GM12878 (cell line): ENCODE data around the gene SUMF1. TPM values are rescaled to one million over a fixed set of nuclear protein-coding genes. Genes with fewer than 3 reads are reported as not detected.

Experiments used
- ATAC-seq: fragments of 200-7000 bp; cut with Tn5 transposase; 3 replicates; pipeline ENCODE4 v1.9.1; 2020; ENCODE audit warnings: mild to moderate bottlenecking, moderate library complexity
- BruUV-seq: library from RNA; stranded (reverse); fragments of 400-500 nt; replicated peaks from 2 replicates; lab custom pipeline; 2021; lab: Mats Ljungman, UMichigan
- CTCF ChIA-PET: fragments of 300-600 bp; sonication (Branson Sonifier 250); formaldehyde crosslinking; extraction: SDS; loops from one replicate; lab custom pipeline; 2021; ENCODE audit warnings: inconsistent platforms; lab: Yijun Ruan, JAX
- POLR2A ChIA-PET: fragments of 350-600 bp; formaldehyde crosslinking; extraction: SDS; loops from one replicate; lab custom pipeline; 2021; ENCODE audit warnings: inconsistent platforms; lab: Charles Lee
- RAD21 ChIA-PET: fragments of 300-600 bp; sonication (Branson Sonifier 250); formaldehyde crosslinking; loops from one replicate; lab custom pipeline; 2023; ENCODE audit warnings: antibody characterized with exemption; ENCODE audit not compliant: unreplicated experiment; lab: Charles Lee
- SMC1A ChIA-PET: fragments of 300-600 bp; sonication (Branson Sonifier 250); formaldehyde crosslinking; loops from one replicate; lab custom pipeline; 2023; ENCODE audit not compliant: unreplicated experiment, uncharacterized antibody; lab: Charles Lee
- DNase-seq: peaks from one replicate; pipeline ENCODE4 v3.0.0-alpha.2; 2011; ENCODE audit warnings: low read depth, low spot score
- FAIRE-seq: peaks from 3 replicates; lab custom pipeline; 2011; peaks lifted over from hg19 to GRCh38; lab: Jason Lieb, UNC
- H2AFZ ChIP-seq: 2 replicates; pipeline ENCODE4 v1.6.0; 2011; ENCODE audit warnings: low read depth, low read length, control low read depth; ENCODE audit not compliant: control insufficient read depth
- H3K27ac ChIP-seq: 2 replicates; pipeline ENCODE4 v1.5.1; 2011; ENCODE audit warnings: control low read depth; ENCODE audit not compliant: control insufficient read depth, insufficient read depth
- H3K27me3 ChIP-seq, 2 experiments: replicated peaks in 1 of 2; 2 replicates each; pipeline versions ENCODE4 v1.6.0 to v1.6.1; 2011; ENCODE audit warnings: low read length in 1 of 2; ENCODE audit not compliant: control insufficient read depth in 2 of 2, insufficient read depth in 2 of 2
- H3K36me3 ChIP-seq, 2 experiments: 2 replicates each; pipeline ENCODE4 v1.5.1; 2011; ENCODE audit warnings: low read length in 1 of 2; ENCODE audit not compliant: control insufficient read depth in 2 of 2, insufficient read depth in 2 of 2
- H3K4me1 ChIP-seq: 2 replicates; pipeline ENCODE4 v1.6.1; 2011; ENCODE audit warnings: mild to moderate bottlenecking, low read length, moderate library complexity, mixed read lengths; ENCODE audit not compliant: control insufficient read depth, insufficient read depth
- H3K4me2 ChIP-seq: 2 replicates; pipeline ENCODE4 v1.6.0; 2011; ENCODE audit warnings: control low read depth; ENCODE audit not compliant: control insufficient read depth, insufficient read depth
- H3K4me3 ChIP-seq: fragments of 200-600 bp; sonication (generic); 2 replicates; pipeline ENCODE4 v1.5.1; 2016
- H3K79me2 ChIP-seq: 2 replicates; pipeline ENCODE4 v1.6.0; 2011; ENCODE audit warnings: low read length; ENCODE audit not compliant: control insufficient read depth, insufficient read depth
- H3K9ac ChIP-seq: 2 replicates; pipeline ENCODE4 v1.8.0; 2011; ENCODE audit warnings: low read length, control low read depth, mixed read lengths; ENCODE audit not compliant: control insufficient read depth, insufficient read depth
- H3K9me3 ChIP-seq: replicated peaks from 3 replicates; pipeline ENCODE4 v1.5.1; 2011; ENCODE audit warnings: mild to moderate bottlenecking, low read length; ENCODE audit not compliant: control insufficient read depth, insufficient read depth
- H4K20me1 ChIP-seq: 2 replicates; pipeline ENCODE4 v1.6.0; 2011; ENCODE audit not compliant: control insufficient read depth, insufficient read depth
- CHD2 ChIP-seq: IDR thresholded peaks from 2 replicates; pipeline ENCODE4 v1.6.1; 2011; ENCODE audit warnings: low read depth, low read length, improper control_type of control experiment, borderline replicate concordance
- EZH2 ChIP-seq: IDR thresholded peaks from 2 replicates; pipeline ENCODE4 v1.6.1; 2012; ENCODE audit warnings: low read depth, mild to moderate bottlenecking, control low read depth, inconsistent platforms, low read length, borderline replicate concordance; ENCODE audit not compliant: control insufficient read depth
- GATAD2B ChIP-seq: fragments of 450-650 bp; conservative IDR thresholded peaks from 2 replicates; pipeline ENCODE4 v1.6.1; 2017; ENCODE audit warnings: low read depth, mild to moderate bottlenecking, moderate library complexity
- JUNB ChIP-seq: IDR thresholded peaks from 2 replicates; pipeline ENCODE4 v1.6.1; 2016; ENCODE audit warnings: antibody characterized with exemption, mild to moderate bottlenecking
- NFYA ChIP-seq: IDR thresholded peaks from 2 replicates; pipeline ENCODE4 v1.6.1; 2011; ENCODE audit warnings: low read depth, mild to moderate bottlenecking, low read length, improper control_type of control experiment, borderline replicate concordance
- NKRF ChIP-seq: fragments of 450-650 bp; conservative IDR thresholded peaks from 2 replicates; pipeline ENCODE4 v1.6.1; 2017; ENCODE audit warnings: mild to moderate bottlenecking, moderate library complexity
- PAX5 ChIP-seq: IDR thresholded peaks from 2 replicates; pipeline ENCODE4 v1.6.1; 2011; ENCODE audit warnings: low read depth, low read length, borderline replicate concordance
- POLR2AphosphoS2 ChIP-seq: IDR thresholded peaks from 2 replicates; pipeline ENCODE4 v1.6.1; 2011; ENCODE audit warnings: low read depth, mild to moderate bottlenecking, low read length, improper control_type of control experiment, moderate library complexity
- YY1 ChIP-seq: IDR thresholded peaks from 2 replicates; pipeline ENCODE4 v1.6.1; 2011; ENCODE audit warnings: low read depth, mild to moderate bottlenecking, low read length
- ZNF384 ChIP-seq: IDR thresholded peaks from 2 replicates; pipeline ENCODE4 v1.6.1; 2012; ENCODE audit warnings: low read depth, mild to moderate bottlenecking, low read length, improper control_type of control experiment, borderline replicate concordance
- WGBS: methylation state at CpG from one replicate; pipeline ENCODE4 v1.1.6; 2016; ENCODE audit warnings: low lambda C conversion rate; ENCODE audit not compliant: insufficient replicate concordance, insufficient coverage; ENCODE audit errors: missing lambda C conversion rate; 5-methylcytosine and 5-hydroxymethylcytosine counted together
- in situ Hi-C: fragments of 300-500 bp; cut with MboI; formaldehyde crosslinking; loops from 9 replicates; pipeline ENCODE4 v1.14.3; 2018; ENCODE audit warnings: mixed read lengths
- intact Hi-C: fragments of 100-400 bp; cut with micrococcal nuclease; formaldehyde crosslinking; loops from one replicate; pipeline ENCODE4 v1.14.2; 2022; ENCODE audit not compliant: unreplicated experiment
- polyA plus RNA-seq, 11 experiments: library from polyadenylated mRNA; depleted of rRNA in 4 of 11; unstranded in 6 of 11; stranded (reverse) in 5 of 11; fragments of >200 nt; fragmentation: Nextera tagmentation in 4 of 11; fragmentation: Illumina TruSeq in 1 of 11; extraction: Ambion mirVana in 4 of 11; extraction: Trizol in 1 of 11; gene quantifications; 1 replicate in 1 of 11; 2 replicates in 10 of 11; pipeline versions ENCODE4 v1.2.1 to v1.2.3, GENCODE V29; 2011 to 2016; ENCODE audit warnings: inconsistent platforms in 2 of 11, missing spikeins in 2 of 11, low read depth in 1 of 11
- total RNA-seq, 4 experiments: library from RNA; depleted of rRNA in 3 of 4; stranded (reverse); fragments of >200 nt in 3 of 4; fragmentation: Illumina TruSeq in 1 of 4; extraction: Trizol in 1 of 4; gene quantifications; 2 replicates each; pipeline versions ENCODE4 v1.2.1 to v1.2.3, GENCODE V29; 2013 to 2021

Gene SUMF1
- total and polyA plus RNA-seq, 10 of the 15 experiments (the other 5 are each of a cell fraction or from before 2014, with no cell fraction given), result 3.2 to 14.3 (median 8.5) TPM

DNA sequence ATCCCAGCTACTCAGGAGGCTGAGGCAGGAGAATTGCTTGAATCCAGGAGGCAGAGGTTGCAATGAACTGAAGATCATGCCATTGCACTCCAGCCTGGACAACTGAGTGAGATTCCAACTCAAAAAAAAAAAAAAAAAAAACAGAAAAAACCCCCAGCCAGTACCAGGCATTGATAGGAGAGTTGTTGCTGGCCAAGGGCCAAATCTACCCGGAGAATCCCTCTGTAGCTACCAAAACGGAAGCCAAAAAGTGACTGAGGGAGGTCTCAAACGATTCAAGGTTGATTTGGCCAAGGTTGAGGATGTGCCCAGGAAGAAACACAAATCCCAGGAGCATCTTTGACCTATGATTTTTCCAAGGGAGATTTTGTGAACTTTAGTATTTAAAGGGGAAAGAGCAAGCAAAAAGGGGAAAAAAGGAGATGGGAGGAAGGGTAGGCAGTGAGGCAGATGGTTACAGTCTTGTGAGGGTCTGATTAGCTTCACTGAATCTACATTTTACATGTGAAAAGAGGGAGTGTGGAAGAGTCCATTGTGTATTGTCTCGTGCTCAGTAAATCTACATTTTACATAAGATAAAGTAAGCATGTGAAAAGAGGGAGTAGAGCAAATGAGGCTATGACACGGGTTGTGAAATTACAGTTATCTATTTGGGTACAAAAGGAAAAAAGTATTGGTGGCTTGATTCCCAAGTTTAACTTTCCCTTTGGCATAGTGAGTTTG, 131.1 kb downstream of the SUMF1 start:
- Histone ChIP-seq H3K9me3 (no peaks in the 10 kb centered on the region), H3K79me2 (no peaks in the 10 kb centered on the region), H3K27ac (no peak overlapping the region), H4K20me1 (no peaks in the 10 kb centered on the region), H3K4me1 (no peaks in the 10 kb centered on the region), H3K4me3 (no peak overlapping the region), H3K9ac (no peak overlapping the region), H2AFZ (no peak overlapping the region), H3K27me3 (no peaks in the 10 kb centered on the region), H3K4me2 (no peak overlapping the region), H3K36me3 (no peaks in the 10 kb centered on the region)
- DNase-seq (no peak), FAIRE-seq (no peak), ATAC-seq (no peak)
- POLR2A ChIA-PET, result interaction anchor here (0.6 kb wide), 1 partner anchor 482 kb away, joined by 3 read pairs; no protein-coding TSS in a partner anchor
- TF ChIP-seq JUNB, result no peak
- TF ChIP-seq GATAD2B, result no peak
- TF ChIP-seq NFYA, result no peak
- no peak for TF ChIP-seq POLR2AphosphoS2
- no peak for TF ChIP-seq PAX5
- TF ChIP-seq YY1, result no peak
- TF ChIP-seq NKRF, result no peak
- no peak for TF ChIP-seq EZH2
- TF ChIP-seq ZNF384, result no peak
- TF ChIP-seq CHD2, result no peak
- in situ Hi-C loops, result no loop called here
- CTCF ChIA-PET, result interaction anchor here (0.6 kb wide), 1 partner anchor 10 kb away, joined by 3 read pairs; no protein-coding TSS in a partner anchor
- SMC1A ChIA-PET, result interaction anchor here (0.9 kb wide), 1 partner anchor 15 kb away, joined by 3 read pairs; no protein-coding TSS in a partner anchor
- 16% methylated on average over 5 of the region's 5 CpGs for WGBS
- no TSS peak for BruUV-seq
- intact Hi-C loops, result no loop called here
- RAD21 ChIA-PET, result no interaction called here
